Muscle of leg (tissue), 11 donors: Measurements from ENCODE around the gene NAP1L5. TPM values are rescaled to one million over a fixed set of nuclear protein-coding genes. Genes with fewer than 3 reads are reported as not detected.

ENCODE experiments used
- DNase-seq: peaks from one replicate; pipeline ENCODE4 v3.0.0; 2013
- H3K27ac ChIP-seq: one replicate; pipeline ENCODE4 v1.5.1; 2013; ENCODE audit warnings: mild to moderate bottlenecking, low read length, control low read depth
- H3K27me3 ChIP-seq: one replicate; pipeline ENCODE4 v1.6.1; 2013; ENCODE audit warnings: low read length; ENCODE audit not compliant: control insufficient read depth, insufficient read depth
- H3K36me3 ChIP-seq: one replicate; pipeline ENCODE4 v1.6.1; 2013; ENCODE audit warnings: low read length; ENCODE audit not compliant: control insufficient read depth, insufficient read depth
- H3K4me1 ChIP-seq: one replicate; pipeline ENCODE4 v1.6.1; 2013; ENCODE audit warnings: low read length; ENCODE audit not compliant: control insufficient read depth, insufficient read depth
- H3K4me3 ChIP-seq: one replicate; pipeline ENCODE4 v1.5.1; 2013; ENCODE audit warnings: low read length, control low read depth
- H3K9me3 ChIP-seq: replicated peaks from 2 replicates; pipeline ENCODE4 v1.6.1; 2013; ENCODE audit warnings: low read depth, low read length; ENCODE audit not compliant: control insufficient read depth
- WGBS: methylation state at CpG from one replicate; pipeline ENCODE4 v1.1.5; 2013; ENCODE audit warnings: missing lambda C conversion rate; ENCODE audit not compliant: insufficient coverage; 5-methylcytosine and 5-hydroxymethylcytosine counted together
- polyA plus RNA-seq, 8 donors: library from polyadenylated mRNA; unstranded; fragments of 120-200 nt; gene quantifications; one replicate each; pipeline versions ENCODE4 v1.2.1 to v1.2.3, GENCODE V29; 2013; ENCODE audit warnings: inconsistent platforms in 1 of 8, low replicate concordance in 1 of 8; ENCODE audit not compliant: insufficient read length in 8 of 8, insufficient read depth in 1 of 8
- total RNA-seq: library from RNA; stranded (reverse); fragments of 120-200 nt; gene quantifications from one replicate; pipeline ENCODE4 v1.2.4, GENCODE V29; 2013

NAP1L5 gene
- total and polyA plus RNA-seq, 9 donors = 6.0 to 12.5 (median 9.0) TPM

DNA sequence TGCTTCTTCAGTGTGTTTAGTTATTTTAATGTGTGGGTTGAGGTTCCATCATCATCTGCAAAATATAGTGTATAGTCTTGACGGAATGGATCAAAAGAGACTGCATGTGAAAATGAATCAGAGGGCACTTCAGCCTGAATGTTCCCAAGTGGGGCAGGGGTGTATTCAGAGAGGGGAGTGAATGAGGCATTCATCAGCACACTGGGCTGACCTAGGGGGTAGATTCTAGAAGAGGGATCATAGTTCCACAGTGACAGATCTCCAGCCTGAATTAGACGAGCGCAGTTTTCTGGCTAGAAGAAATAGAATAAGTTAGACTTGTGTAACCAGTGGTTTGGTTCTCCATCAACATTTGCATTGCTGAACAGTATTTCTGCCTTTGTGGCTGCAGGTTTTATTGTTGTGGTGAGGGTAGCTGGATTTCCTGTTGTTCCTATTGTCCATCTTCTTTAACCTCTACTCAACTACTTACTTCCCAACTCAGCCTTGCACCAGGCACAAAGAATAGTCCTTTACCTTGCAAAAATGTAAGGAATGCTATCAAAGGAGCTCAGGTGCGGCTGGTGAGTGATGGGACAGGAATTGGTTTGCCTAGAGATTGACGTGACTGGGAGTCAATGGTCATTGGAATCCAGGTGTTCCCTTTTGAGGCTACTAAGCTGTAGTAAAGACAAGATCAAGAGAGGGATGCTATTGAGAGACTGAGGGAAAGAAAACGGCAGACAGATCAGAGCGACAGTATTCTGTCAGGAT, 50.9 kb downstream of the NAP1L5 start:
- DNase-seq = no peak
- H3K9me3 ChIP-seq = peaks cover 2% of the 10 kb centered on the region
- H3K27ac ChIP-seq = no peak overlapping the region
- no peaks in the 10 kb centered on the region for H3K27me3 ChIP-seq
- no peaks in the 10 kb centered on the region for H3K36me3 ChIP-seq
- H3K4me3 ChIP-seq = no peak overlapping the region
- H3K4me1 ChIP-seq = no peaks in the 10 kb centered on the region
- WGBS = 86% methylated on average over 6 of the region's 7 CpGs

DNA sequence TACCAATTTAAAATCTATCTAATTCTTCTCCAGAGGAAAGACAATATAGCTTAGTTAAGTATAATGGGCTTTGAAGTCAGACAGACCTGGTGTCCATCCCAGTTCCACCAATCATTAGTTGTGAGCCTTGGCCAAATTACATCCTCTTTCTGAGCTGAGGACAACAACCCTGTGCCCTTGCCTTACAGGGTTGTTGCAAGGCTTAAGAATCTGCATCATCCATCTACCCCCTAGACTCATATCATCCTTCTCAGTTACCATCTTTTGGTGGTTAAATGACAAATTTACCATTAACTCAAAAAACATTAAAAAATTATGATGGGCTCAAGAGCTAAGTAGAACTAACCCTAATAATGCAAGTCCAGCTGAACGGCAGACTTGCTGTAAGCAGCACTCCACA, 51.6 kb downstream of the NAP1L5 start:
- Histone ChIP-seq H3K36me3 (no peaks in the 10 kb centered on the region), H3K27me3 (no peaks in the 10 kb centered on the region), H3K4me1 (no peaks in the 10 kb centered on the region), H3K9me3 (peaks cover 2% of the 10 kb centered on the region), H3K4me3 (no peak overlapping the region), H3K27ac (no peak overlapping the region)
- no CpG with 5 or more reads among the region's 1 CpG for WGBS
- no peak for DNase-seq

Other genes with a start within 250 kb of the NAP1L5 start
- 1.8 TPM for gene HERC5, start 240.7 kb downstream of the NAP1L5 start, total RNA-seq
- gene HERC5, start 240.7 kb downstream of the NAP1L5 start, polyA plus RNA-seq = 1 to 10 TPM; 1.3 to 2.1 (median 1.8) TPM
- gene PYURF, start 174.1 kb downstream of the NAP1L5 start, total RNA-seq = 70.4 TPM
- gene PYURF, start 174.1 kb downstream of the NAP1L5 start, polyA plus RNA-seq = 10 to 100 TPM; 62.7 to 80.8 (median 70.7) TPM
- 9.1 TPM for gene HERC3, start 105.3 kb downstream of the NAP1L5 start, total RNA-seq
- gene HERC3, start 105.3 kb downstream of the NAP1L5 start, polyA plus RNA-seq = 10 to 100 TPM in 7 of 8 donors, 1 to 10 TPM in 1; 9.7 to 14.7 (median 12.8) TPM